Measurements from ENCODE around the gene ASIC3.

ASIC3 gene

DNA sequence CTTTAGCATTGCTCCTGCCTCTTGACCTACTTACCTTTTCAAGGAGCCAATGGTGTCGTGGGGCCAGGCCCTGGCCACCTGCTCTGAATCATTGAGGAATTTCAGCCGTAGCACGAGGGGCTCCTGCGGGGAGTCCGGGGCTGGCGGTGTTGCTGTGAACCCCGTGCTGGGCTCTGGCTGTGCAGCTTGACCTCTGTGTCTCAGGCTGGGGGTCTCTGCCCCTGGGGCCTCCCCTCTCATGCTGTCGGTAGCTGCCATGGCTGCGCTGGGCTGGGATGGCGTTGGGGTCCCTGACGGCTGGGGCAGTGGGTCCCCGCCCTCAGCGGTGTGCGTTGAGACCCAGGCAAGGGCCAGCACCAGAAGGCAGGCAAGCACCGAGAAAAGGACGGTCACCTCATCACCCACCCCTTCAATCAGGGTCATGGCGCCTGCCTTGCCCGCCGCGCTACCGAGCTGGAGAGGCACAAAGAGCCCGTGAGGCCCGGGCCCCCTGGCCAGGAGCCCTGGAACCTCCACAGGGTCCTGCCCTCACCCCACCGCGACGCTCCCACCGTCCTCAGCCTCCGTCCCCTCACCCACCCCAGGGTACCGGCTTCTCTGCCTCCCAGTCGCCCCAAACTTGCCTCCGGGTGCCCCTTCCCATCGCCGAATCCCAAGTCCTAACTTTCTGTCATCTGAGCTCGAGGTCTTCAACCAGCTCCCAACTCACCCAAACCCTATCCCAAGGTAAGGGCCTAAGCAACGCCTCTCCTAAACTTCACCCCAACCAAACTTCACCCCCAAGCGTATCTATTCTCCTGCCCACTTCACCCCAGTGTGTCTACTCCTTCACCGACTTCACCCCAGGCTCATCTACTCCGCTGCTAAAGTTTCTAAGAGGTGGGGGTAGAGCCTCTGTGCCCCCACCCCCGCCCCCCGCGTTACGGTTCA lies 34.1 kb downstream of the ASIC3 start:
- Histone ChIP-seq H3K27ac (ENCODE audit: low read length) (peak overlapping the region; percentile 95), H3K9me3 (ENCODE audit: control insufficient read depth in 2 of 2, low read length in 2 of 2) (no peaks in the 10 kb centered on the region), H3K27me3 (ENCODE audit: control insufficient read depth in 1 of 2, insufficient read depth in 2 of 2, low read length in 2 of 2) (no peaks in the 10 kb centered on the region), H3K9ac (ENCODE audit: low read length in 2 of 2) (peak overlapping the region; percentile 81), H3K36me3 (ENCODE audit: control insufficient read depth in 2 of 2, insufficient read depth in 2 of 2, low read length in 2 of 2) (no peaks in the 10 kb centered on the region), H3K4me1 (ENCODE audit: control insufficient read depth, insufficient read depth, low read length) (peaks cover 59% of the 10 kb centered on the region), H3K4me3 (ENCODE audit: low read length in 2 of 2) (peak overlapping the region; percentile 72 to 87)

DNA sequence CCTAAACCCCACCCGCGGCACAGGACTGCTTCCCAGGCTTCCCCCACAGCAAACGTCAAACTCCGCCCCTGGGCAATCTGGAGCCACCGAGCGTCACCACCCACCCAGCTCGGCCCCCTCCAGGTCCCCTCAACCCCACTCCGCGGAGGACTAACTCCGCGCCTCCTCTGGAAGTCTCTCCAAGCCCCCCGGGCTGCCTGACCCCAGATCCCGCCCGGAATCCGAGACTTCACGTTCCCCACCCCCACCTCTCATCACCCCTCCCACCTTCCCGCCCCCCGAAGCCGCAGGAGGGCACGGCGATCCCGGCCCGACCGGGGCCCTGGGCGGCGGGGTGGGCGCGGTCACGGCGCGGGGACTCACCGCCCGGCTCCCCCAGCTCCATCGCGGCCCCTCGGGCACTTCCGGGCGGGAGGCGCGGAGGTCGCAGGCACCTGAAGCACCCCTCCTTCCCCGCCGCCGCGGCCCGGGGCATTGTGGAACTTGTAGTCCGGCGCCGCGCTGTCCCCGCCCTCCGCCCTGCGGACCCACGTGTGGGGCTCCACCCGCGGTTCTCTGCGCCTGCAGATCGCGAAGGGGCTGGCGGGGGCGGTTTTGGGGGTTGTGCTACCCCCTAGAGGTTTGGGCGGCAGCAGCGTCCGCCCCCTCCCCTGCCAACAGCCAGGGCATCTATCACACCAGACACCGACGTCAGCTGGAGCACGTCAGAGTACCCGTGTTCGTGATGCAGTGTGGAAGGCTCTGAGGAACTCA lies 34.9 kb downstream of the ASIC3 start, which contains the start of gene TMUB1:
Gene TMUB1, minus strand, starts transcription at position 423 of the 753 bp plus-strand sequence. CDS start 930 bp downstream, outside the sequence.
- peak within 1 kb of the TSS; percentile 95 for H3K27ac ChIP-seq (ENCODE audit: low read length)
- no peaks in the 10 kb centered on the region for H3K36me3 ChIP-seq (ENCODE audit: control insufficient read depth in 2 of 2, insufficient read depth in 2 of 2, low read length in 2 of 2)
- peaks cover 63% of the 10 kb centered on the region for H3K4me1 ChIP-seq (ENCODE audit: control insufficient read depth, insufficient read depth, low read length)

GRCh38 chr7:151083824-151084160 lies 35.5 kb downstream of the ASIC3 start:
- H3K4me1 ChIP-seq (ENCODE audit: control insufficient read depth, insufficient read depth, low read length): peaks cover 63% of the 10 kb centered on the region
- H3K9ac ChIP-seq (ENCODE audit: low read length in 2 of 2): peak overlapping the region in 1 of 2 donors; percentile 81
- peak overlapping the region; percentile 72 to 87 for H3K4me3 ChIP-seq (ENCODE audit: low read length in 2 of 2)
- no peaks in the 10 kb centered on the region for H3K36me3 ChIP-seq (ENCODE audit: control insufficient read depth in 2 of 2, insufficient read depth in 2 of 2, low read length in 2 of 2)
- H3K9me3 ChIP-seq (ENCODE audit: control insufficient read depth in 2 of 2, low read length in 2 of 2): no peaks in the 10 kb centered on the region
- H3K27me3 ChIP-seq (ENCODE audit: control insufficient read depth in 1 of 2, insufficient read depth in 2 of 2, low read length in 2 of 2): no peaks in the 10 kb centered on the region
- H3K27ac ChIP-seq (ENCODE audit: low read length): peak overlapping the region; percentile 95

More for the DNA sequence above, 34.9 kb downstream of the ASIC3 start, which contains the start of gene TMUB1:
- Histone ChIP-seq H3K4me3 (ENCODE audit: low read length in 2 of 2) (peak within 1 kb of the TSS; percentile 72 to 87), H3K9me3 (ENCODE audit: control insufficient read depth in 2 of 2, low read length in 2 of 2) (no peaks in the 10 kb centered on the region), H3K9ac (ENCODE audit: low read length in 2 of 2) (peak within 1 kb of the TSS; percentile 81), H3K27me3 (ENCODE audit: control insufficient read depth in 1 of 2, insufficient read depth in 2 of 2, low read length in 2 of 2) (no peaks in the 10 kb centered on the region)

- no peaks in the 10 kb centered on the region for H3K36me3 ChIP-seq (ENCODE audit: control insufficient read depth in 2 of 2, insufficient read depth in 2 of 2, low read length in 2 of 2)
- H3K9ac ChIP-seq (ENCODE audit: low read length in 2 of 2): peak overlapping the region; percentile 51 to 60
- H3K9me3 ChIP-seq (ENCODE audit: control insufficient read depth in 2 of 2, low read length in 2 of 2): no peaks in the 10 kb centered on the region
- H3K4me3 ChIP-seq (ENCODE audit: low read length in 2 of 2): peak overlapping the region in 1 of 2 donors; percentile 76
- peaks cover 66% of the 10 kb centered on the region for H3K4me1 ChIP-seq (ENCODE audit: control insufficient read depth, insufficient read depth, low read length)
- peak overlapping the region; percentile 86 for H3K27ac ChIP-seq (ENCODE audit: low read length)
- H3K27me3 ChIP-seq (ENCODE audit: control insufficient read depth in 1 of 2, insufficient read depth in 2 of 2, low read length in 2 of 2): no peaks in the 10 kb centered on the region
These were observed 37.0 kb downstream of the ASIC3 start for GRCh38 chr7:151085329-151085690.

GRCh38 chr7:151085691-151086620 lies 37.6 kb downstream of the ASIC3 start, which contains the start of gene AGAP3:
Gene AGAP3, plus strand, starts transcription at chr7:151086475. Its CDS starts 267 bp downstream, at chr7:151086742.
- no peaks in the 10 kb centered on the region for H3K27me3 ChIP-seq (ENCODE audit: control insufficient read depth in 1 of 2, insufficient read depth in 2 of 2, low read length in 2 of 2)
- H3K27ac ChIP-seq (ENCODE audit: low read length): peak within 1 kb of the TSS; percentile 96
- H3K4me3 ChIP-seq (ENCODE audit: low read length in 2 of 2): peak within 1 kb of the TSS; percentile 80 to 89
- peak within 1 kb of the TSS; percentile 75 to 79 for H3K9ac ChIP-seq (ENCODE audit: low read length in 2 of 2)
- H3K4me1 ChIP-seq (ENCODE audit: control insufficient read depth, insufficient read depth, low read length): peaks cover 70% of the 10 kb centered on the region
- no peaks in the 10 kb centered on the region for H3K36me3 ChIP-seq (ENCODE audit: control insufficient read depth in 2 of 2, insufficient read depth in 2 of 2, low read length in 2 of 2)
- no peaks in the 10 kb centered on the region for H3K9me3 ChIP-seq (ENCODE audit: control insufficient read depth in 2 of 2, low read length in 2 of 2)

DNA sequence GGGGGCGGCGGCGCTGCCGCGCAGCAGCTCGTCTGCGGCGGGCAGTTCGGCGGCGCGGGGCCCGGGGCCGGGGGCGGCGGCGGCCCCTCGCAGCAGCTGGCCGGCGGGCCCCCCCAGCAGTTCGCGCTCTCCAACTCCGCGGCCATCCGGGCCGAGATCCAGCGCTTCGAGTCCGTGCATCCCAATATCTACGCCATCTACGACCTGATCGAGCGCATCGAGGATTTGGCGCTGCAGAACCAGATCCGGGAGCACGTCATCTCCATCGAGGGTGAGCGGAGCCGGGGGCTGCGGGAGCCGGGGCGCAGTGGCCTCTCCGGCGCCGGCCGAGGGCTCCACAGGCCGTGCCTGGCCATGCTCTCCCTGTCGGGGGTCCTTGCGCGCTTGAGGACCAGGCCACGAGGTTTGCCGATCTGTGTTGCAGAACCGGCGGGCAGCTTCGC lies 38.5 kb downstream of the ASIC3 start:
- H3K36me3 ChIP-seq (ENCODE audit: control insufficient read depth in 2 of 2, insufficient read depth in 2 of 2, low read length in 2 of 2): peaks cover 0 to under 1% of the 10 kb centered on the region in 2 donors
- peak overlapping the region; percentile 80 to 89 for H3K4me3 ChIP-seq (ENCODE audit: low read length in 2 of 2)
- peak overlapping the region; percentile 96 for H3K27ac ChIP-seq (ENCODE audit: low read length)
- H3K9ac ChIP-seq (ENCODE audit: low read length in 2 of 2): peak overlapping the region; percentile 75 to 79
- peaks cover 67% of the 10 kb centered on the region for H3K4me1 ChIP-seq (ENCODE audit: control insufficient read depth, insufficient read depth, low read length)
- H3K27me3 ChIP-seq (ENCODE audit: control insufficient read depth in 1 of 2, insufficient read depth in 2 of 2, low read length in 2 of 2): no peaks in the 10 kb centered on the region
- no peaks in the 10 kb centered on the region for H3K9me3 ChIP-seq (ENCODE audit: control insufficient read depth in 2 of 2, low read length in 2 of 2)

- no peaks in the 10 kb centered on the region for H3K9me3 ChIP-seq (ENCODE audit: control insufficient read depth in 2 of 2, low read length in 2 of 2)
- H3K36me3 ChIP-seq (ENCODE audit: control insufficient read depth in 2 of 2, insufficient read depth in 2 of 2, low read length in 2 of 2): peaks cover 3% of the 10 kb centered on the region in 2 donors
- peak overlapping the region; percentile 80 to 89 for H3K4me3 ChIP-seq (ENCODE audit: low read length in 2 of 2)
- H3K27ac ChIP-seq (ENCODE audit: low read length): peak overlapping the region; percentile 96
- no peaks in the 10 kb centered on the region for H3K27me3 ChIP-seq (ENCODE audit: control insufficient read depth in 1 of 2, insufficient read depth in 2 of 2, low read length in 2 of 2)
- H3K4me1 ChIP-seq (ENCODE audit: control insufficient read depth, insufficient read depth, low read length): peaks cover 64% of the 10 kb centered on the region
- peak overlapping the region; percentile 79 to 84 for H3K9ac ChIP-seq (ENCODE audit: low read length in 2 of 2)
These were observed 39.1 kb downstream of the ASIC3 start for GRCh38 chr7:151087245-151088018.

DNA sequence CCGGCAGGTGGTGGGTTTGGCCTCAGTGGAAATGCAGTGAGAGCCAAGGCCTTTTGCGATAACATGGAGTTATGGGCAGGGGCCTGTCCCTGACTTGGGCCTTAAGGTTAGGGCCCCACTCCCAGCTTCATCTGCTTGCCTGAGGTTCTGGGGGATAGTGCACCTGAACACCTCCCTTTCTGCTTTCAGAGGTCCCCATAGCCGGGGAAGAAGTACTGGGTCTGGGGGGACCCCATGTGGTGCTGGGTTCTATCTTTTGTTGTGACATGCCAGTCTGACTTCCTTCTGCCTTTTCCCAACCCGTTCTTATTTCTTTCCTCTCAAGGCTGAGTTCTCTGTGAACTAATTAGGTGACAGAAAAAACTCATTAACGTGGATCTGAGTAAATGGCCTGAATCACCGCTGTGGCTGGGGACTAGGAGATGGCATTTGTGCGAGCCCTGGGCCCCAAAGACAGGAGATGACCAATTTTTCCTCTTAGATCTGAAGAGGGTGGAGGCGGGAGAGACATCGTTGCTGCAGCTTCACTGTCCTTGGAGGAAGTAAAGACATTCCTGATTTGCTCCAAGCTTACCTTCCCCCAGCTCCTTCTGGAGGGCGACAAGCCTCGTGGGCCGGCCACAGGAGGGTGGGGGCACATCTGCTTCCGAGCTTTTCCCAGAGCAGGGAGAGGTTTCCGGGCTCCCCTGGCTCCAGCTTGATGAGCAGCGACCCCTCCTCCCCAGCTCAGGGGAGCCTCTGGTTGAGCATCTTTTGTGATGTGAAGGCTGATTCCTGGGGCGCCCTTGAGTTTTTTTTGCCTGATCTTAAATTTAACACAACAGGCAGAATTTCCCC lies 39.9 kb downstream of the ASIC3 start:
- peaks cover 61% of the 10 kb centered on the region for H3K4me1 ChIP-seq (ENCODE audit: control insufficient read depth, insufficient read depth, low read length)
- H3K9ac ChIP-seq (ENCODE audit: low read length in 2 of 2): peak overlapping the region; percentile 79 to 84
- H3K27me3 ChIP-seq (ENCODE audit: control insufficient read depth in 1 of 2, insufficient read depth in 2 of 2, low read length in 2 of 2): no peaks in the 10 kb centered on the region
- H3K27ac ChIP-seq (ENCODE audit: low read length): peak overlapping the region; percentile 96
- peak overlapping the region; percentile 80 to 89 for H3K4me3 ChIP-seq (ENCODE audit: low read length in 2 of 2)
- no peaks in the 10 kb centered on the region for H3K9me3 ChIP-seq (ENCODE audit: control insufficient read depth in 2 of 2, low read length in 2 of 2)
- peaks cover 3% of the 10 kb centered on the region in 2 donors for H3K36me3 ChIP-seq (ENCODE audit: control insufficient read depth in 2 of 2, insufficient read depth in 2 of 2, low read length in 2 of 2)
